SKM-1 (cell line): ENCODE data around the gene TSPAN7.

Source experiments
- DNase-seq: peaks from one replicate; lab custom pipeline; 2025; ENCODE audit not compliant: unreplicated experiment; lab: John Stamatoyannopoulos, UW

TSPAN7 gene

DNA sequence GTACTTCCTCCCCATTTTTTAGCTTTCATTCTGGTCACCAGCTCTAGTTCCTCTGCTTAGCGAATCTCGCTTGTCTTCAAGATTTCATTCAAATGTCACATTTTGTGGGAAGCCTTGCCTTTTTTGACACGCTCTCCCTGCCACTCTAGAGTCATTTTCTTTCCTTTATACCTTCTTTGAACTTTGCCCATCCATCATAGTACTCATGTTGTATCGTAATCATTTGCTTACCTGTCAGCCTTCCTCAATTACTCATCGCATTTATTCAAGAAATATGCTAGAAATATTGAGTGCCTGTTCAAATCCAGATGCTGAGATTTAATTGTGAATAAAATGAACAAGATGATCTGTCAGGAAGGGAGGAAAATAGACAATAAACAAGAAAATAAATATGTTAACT lies 21.8 kb downstream of the TSPAN7 start:
- no peak for DNase-seq

DNA sequence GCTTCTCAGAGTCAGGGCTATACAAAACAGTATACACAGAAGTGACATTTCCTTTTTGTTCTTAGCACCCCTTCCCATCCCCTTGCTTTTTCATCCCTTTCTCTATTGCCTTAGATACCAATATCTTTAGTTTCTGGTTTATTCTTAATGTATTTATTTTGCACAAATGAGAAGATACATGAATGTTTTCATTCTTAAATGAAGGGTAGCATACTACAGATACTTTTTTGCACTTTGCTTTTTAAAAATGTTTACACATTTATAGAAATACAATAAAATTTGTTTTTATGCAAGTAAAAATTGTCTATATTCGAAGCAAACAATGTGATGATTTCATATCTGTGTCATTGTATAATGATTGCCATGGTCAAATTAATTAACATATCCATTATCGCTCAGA lies 33.1 kb downstream of the TSPAN7 start:
- no peak for DNase-seq

DNA sequence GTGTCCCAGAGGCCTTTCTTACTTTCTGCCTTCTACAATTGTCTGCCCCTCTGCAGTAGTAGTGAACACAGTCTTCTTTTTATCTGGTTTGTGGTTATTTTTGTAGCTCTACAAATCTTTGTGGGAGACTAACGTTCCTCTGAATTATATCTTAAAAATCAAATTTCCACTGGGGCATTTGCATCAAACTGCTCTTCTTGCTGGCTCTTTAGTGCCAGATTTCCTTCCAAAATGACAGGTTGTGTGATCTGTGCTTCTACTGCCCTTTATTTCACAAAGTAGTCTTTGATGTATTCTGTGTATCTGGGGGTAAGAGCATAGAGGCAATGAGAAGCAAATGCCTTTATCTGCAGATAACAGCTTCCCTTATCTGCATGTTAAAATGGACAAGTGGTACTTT lies 34.5 kb downstream of the TSPAN7 start:
- DNase-seq, result no peak

DNA sequence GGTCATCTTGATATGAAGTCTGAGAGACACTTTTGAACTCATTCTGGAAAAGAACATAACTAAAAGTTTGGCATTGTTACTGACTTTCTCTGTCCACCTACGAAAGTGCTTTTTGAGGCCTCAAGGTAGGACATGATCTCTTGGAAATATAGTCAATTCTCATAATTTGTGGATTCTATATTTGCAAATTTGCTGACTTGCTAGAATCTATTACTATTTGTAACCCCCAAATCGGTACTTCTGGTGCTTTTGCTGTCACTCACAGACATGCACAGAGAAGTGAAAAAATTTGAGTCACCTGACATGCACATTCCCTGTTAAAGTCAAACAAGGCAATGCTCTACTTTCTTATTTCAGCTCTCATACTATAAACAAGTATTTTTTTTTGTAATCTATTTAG lies 35.6 kb downstream of the TSPAN7 start:
- no peak for DNase-seq

DNA sequence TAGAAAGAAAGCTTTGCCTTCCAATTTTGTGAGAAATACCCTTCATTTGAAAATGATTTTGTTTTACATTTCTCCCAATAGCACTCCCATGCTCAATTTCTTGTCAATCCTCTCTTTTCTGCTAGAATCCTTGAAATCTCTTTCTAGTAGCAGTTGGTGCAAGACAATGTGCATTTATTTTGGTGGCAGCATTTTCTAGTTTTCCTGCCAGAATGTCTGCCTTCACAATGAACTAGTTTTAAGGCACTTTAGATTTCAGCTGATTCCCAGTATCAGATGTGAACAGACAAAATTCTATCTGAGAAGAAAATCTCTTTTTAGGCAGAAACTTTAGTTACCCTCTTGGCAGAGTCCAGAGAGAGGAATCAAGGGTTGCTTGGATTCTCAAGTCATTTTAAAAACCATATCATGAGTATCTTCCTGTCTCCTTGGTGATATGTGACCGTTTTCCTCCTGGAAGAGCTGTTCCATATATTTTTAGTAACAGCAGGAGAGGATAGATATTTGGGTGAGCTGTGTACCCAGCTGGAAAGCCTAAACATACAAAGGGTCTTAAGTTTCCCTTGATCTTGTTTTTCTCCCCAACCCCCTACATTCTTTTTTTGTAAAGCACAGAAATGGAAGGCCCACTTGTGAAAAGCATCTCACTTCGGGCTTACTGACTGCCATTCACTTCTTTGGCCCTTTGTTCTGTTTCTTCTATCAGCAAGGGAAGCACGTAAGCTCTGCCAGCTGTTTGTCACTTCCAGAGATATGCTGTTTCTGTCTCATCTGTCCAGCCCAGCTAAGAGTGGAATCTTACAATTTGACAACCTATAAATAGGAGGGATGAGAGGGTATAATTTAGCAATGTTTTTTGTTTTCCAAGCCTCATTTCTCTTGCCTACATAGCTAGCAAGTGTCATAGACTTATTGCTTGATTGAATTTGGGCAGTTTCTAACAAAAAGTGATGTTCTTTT lies 38.7 kb downstream of the TSPAN7 start:
- DNase-seq, result no peak

DNA sequence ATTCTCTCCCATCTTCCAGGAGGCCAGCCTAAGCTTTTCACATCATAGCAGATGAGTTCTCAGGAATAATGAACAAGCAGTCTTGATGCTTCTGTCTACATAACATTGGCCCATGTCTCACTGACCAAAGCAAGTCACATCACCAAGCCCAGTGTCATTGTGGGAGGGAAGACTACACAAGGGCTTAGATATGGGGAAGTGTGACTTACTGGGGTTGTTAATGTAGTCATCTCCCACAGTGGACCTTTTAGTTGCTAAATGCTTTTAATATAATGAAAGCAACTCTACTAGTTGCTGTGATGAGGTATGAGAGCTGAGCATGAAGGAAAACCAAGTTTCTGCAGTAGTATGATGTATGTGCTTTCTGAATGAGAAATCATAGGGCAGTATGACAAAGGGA lies 40.5 kb downstream of the TSPAN7 start:
- no peak for DNase-seq

DNA sequence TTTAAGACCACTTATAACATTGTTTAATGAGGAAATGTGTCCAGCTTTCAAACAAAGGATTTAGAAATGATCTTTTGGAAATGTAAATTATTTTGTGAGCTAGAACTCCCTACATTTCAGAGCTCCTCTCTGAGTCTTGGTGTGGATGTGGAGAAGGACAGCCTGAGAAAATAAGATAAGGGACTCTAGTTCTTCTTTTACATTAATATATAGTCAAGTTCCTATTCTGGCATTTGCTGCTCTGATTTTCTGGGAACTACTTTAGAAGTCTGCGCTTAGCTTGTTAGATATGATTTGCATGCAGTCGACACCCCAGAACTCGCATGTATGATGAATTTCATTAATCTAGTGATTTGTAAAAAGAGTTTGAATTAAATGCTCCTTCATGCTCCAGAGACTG lies 45.5 kb downstream of the TSPAN7 start:
- no peak for DNase-seq

DNA sequence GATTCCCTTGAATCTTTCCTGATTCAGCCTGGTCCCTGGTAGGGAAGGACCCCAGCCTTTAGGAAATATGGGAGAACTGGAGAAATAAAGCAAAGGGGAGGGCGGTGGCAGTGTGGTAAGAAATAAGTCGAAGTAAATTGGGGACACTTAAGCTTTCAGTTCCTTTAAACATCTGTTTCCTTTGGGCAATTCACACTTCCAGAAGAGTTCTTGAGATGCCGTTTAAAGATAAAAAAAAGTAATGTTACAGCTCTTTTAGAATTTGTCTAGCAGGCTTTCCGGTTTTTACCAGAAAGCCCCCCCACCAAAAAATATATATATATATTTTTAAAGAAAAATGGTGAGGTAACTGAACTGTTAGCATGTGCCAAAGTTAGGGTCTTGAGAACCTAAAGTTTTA lies 46.6 kb downstream of the TSPAN7 start:
- DNase-seq, result no peak

DNA sequence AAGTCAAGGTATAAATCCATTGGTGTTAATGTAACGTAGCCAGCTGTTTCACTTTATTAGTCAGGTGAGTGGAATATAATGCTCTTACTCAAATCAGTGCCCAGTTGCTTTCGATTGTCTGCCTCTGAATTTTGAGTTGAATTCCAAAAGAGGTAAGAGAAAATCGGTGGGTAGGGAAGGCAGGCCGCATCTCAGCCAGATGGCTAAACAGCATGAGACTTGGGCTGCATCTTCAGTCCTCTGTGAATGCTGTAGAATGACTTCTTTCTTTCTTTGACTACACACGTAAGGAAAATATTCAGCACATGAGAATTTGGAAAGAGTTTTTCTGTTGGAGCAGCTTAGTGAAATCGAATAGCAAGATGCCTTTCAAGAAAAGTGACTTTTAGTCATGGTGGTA lies 49.5 kb downstream of the TSPAN7 start:
- DNase-seq, result no peak

DNA sequence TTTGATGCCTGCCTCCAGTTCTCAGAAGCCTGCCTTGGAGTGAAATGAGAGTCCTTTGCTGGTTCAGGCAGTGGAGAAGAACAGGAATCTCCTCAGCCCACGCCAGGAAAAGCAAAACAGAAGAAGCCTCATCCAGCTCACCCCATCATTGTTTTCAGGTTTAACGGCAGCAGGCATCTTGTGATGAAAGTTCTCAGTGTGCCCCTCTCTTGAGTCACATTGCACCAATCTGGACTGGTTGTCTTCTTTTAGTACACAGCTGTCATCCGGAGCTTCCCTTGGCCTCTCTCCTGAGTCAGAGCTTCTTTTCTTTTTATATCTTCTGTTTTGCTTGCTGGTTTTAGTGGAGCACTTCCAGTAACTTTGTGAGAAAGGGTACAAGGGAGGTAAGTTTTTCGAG lies 50.9 kb downstream of the TSPAN7 start:
- DNase-seq, result no peak

DNA sequence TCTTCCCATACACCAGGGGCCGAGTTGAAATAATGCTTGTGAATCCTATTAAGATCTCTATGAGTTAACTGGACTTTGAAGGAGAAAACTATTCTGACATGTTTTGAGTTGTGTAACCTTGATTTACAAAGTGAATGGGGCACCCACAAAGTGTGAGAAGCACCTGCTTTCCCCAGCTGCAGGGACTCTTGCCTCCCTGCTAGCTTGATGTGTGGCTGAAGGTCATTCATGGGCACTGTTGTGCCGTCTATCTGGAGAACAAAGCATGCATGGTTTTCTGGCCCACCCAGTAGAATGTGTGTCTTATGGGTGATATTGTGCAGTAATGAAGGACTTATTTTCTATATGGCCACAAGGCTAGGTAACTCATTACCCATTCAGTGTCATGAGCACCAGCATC lies 53.1 kb downstream of the TSPAN7 start:
- DNase-seq, result no peak

DNA sequence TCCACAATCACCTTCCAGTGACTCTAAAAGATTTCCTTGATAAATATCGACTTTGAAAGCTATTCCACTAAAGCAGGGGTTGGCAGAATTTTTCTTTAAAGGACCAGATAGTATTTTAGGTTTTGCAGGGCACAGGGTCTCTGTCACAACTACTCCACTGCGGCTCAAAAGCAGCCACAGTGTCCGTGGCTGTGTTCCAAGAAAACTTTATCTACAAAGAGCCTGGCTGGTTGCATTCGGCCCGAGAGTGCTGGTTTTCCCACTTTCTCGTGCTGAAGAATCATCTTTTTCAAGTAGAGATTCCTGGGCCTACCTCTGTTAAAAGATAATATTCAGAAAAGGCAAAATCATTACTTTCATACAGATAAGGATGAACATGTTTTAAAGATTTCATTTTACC lies 55.6 kb downstream of the TSPAN7 start:
- DNase-seq, result no peak

DNA sequence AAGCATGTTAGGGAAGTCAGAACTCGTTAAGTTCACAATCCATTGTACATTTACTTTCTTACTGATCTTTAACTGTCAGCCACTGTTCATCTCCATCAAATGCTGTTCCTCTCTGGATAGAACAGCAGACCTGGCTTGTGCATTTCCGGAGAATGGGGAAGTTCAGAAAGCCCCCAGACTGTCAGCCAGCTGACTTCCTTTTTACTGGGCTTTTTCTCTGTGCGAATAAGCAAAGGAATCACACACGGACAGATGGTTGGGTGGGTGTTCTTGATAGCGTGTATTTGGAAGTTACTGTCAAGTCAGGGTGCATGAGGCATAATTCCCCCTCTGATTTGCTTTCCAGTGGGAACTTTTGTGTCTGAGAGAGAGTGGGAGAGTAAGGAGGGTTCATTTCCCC lies 56.8 kb downstream of the TSPAN7 start:
- no peak for DNase-seq

DNA sequence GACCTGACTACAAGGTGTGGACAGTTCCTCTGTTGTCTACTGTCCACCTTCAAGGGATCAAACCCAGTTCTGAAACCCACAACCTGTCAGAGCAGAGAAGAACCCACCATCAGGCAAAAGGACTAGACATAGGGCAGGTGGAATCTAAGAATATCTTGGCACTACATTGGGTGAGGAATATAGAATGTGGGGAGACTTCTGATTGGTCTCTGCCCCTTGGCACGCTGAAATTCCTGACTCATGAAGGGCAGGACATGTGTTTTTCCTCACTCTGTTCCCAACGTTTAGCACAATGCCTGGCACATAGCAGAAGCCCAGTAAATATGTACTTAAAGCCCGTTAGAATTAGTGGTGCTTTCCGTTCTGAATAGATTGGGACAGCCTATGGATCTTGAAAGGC lies 59.3 kb downstream of the TSPAN7 start:
- DNase-seq, result no peak

DNA sequence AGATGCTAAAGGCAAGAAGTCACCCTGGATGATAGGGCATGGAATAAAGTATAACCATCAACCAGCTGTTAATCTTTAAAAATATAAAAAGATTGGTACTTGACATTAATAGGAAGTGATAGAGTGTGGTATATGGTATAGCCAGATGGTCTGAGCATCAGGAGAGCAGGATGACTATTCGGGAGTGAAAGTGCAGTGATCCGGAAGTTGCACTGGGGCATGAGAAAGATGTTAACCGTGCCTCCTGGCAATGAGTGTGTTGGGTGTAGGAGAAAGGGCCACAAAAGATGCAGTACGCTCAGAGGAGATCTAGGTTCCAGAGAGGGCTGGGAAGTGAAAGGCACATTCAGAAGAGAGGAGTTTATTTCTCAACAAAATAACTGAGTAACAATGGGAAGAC lies 65.0 kb downstream of the TSPAN7 start:
- DNase-seq, result no peak

DNA sequence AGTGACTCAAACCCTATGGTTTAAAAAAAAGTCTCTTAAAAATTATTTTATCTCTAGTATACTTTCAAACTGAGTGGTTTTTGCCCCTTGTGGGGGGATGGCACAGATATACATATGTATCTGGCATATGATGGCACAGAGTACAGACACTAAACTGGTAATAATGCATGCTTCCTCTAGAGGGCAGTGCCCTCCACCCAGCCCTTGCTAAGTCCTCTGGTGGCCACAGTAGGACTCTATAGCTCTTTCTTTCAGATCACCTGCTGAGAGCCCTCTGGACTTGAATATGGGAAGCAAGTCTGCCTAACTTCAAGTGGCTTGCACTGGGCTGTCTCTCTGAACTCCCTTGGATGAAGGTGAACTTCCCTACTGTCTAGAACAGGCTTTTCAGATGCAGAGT lies 66.3 kb downstream of the TSPAN7 start:
- peak; percentile 48 for DNase-seq

DNA sequence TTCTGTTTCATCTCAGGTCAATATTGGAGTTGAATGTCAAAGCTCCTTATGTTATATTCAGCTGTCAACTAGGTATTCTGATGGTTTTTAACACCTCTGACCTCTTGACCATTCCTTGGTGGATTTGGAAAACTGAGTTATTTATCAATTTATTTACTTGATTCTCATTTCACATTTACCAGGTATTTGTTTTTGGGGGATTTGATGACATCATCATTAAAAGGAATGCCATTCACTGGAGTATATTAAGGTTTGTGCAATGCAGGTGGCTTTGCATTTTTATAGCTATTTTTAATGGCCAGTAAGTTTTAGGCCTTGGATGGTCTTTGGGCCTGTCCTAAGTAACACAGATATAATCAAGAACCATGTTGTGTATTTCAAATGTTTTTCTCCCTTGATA lies 67.2 kb downstream of the TSPAN7 start:
- DNase-seq, result no peak

DNA sequence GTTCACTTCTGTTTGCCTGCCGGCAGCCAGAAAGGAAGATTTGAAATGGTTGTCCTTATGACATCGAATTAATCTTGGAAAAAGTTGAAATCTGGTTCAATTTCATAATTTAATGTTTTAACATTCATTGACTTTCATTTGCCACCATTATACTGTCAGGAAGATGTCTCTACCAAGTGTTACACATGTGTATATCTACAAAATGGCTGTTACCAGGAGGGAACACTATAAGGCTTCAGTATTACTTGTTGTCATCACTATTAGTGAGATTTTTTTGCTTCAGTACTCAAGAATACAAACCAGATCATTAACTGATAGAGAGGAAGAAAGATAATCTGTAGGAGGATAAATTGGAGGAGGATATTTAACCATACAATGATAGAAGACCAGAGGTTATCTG lies 71.2 kb downstream of the TSPAN7 start:
- DNase-seq, result no peak

DNA sequence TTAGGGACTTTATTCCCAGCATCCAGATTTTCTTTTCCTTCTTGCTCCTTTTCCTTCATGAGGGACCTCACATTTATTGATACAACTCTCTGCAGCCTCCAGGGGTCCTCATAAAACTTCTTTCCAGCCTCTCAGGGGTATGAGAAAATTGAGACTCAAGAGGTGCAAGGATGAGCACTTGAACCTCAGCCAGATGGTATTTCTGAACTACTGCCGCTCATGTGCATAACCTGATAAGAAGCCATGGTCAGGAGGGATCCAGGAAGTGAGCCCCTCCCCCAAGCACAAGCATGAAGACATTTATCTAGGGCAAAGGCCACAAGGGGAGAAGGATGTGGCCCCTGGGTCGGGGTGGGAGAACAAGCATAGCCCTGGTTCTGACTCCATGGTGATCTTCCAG lies 73.3 kb downstream of the TSPAN7 start:
- no peak for DNase-seq

DNA sequence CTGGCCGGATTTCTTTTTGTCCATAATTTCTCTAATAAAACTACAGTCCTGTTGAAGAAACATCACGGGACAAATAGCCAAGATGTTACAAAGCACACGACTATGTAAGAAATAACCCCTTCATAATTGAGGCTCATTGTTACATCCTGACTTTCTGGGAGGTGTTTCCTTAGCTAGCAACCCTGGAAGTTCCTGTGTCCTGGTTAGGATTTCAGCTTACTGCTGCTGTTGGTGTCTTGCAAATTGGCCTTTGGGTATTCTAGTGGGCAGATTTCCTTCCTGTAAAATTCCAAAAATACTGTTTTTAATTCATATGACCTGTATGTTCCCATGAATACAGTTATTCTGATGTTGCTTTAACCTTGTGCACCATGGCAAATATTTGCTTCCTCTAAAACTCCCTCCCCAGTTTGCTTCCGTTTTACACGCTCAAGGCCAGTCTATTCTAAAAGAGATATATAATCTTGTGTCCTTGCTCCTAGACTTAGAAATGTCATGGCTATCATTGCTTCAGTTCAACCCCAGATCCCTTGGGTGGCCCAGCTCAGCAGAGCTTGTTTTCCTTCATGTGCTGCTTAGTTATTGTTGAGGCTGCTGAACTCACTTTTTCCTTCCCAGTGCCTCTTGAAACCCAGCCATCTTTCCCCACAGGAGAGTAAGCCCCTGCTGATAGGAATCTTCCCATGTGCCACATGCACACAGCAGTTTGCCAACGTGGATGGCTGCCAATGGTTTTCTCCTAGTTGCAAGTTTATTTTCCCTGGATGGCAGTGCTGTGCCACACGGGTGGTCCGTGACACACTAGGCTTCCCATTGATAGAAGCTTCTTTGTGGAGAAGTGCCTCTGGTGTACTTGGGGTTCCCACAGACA lies 75.8 kb downstream of the TSPAN7 start:
- no peak for DNase-seq

DNA sequence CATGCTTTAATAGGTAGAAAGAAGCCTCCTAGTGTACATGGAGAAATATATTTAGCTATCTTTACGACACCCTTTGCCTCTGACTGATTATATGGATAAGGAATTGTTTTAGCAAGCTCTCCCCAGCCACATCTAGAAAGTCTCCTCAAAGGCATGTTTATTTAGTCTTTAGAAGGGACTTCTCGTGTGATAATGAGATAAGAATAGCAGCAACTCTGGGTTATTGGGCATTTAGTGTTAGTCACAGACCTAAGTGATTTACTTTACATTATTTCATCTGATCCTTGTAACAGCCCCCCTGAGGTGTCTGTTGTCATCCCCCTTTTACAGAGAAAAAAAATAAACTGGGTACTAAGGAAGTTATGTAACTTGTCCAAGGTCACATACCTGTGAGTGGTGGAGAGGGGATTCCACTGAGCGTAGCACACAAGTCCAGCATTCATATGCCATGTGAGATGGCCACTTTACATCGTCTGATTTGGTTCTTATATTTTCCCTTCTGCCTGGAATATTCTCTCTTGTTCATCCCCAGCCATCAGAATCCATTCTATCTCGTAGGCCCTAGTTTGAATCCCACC lies 77.7 kb downstream of the TSPAN7 start:
- DNase-seq, result no peak

DNA sequence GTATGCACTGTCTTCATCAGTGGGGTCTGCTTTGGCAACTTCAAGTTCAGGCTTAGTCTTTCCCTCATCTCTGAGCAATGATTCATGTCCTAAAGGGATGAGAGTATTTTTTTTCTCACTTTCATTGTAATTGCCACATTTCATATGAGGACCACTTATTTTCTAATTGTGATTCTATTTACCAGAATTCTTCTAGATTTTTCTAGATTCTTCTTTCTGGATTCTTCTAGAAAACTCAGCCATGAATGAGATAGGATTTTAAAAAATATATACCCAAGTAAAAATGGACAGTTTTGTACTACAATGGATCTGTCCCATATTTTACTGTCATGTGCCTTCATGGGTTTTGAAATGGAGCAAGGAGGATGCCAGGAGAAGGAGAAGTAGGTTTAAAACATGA lies 78.4 kb downstream of the TSPAN7 start:
- no peak for DNase-seq
